HL-60/S4 treated with phorbol 12-myristate 13-acetate at 8.2 ng/mL for 4 days and 3 days (cell line): Measurements from ENCODE around the gene LRRC23.
"Not testable (repeated sequence)": the region's sequence is repeated elsewhere in the genome, so short reads cannot be mapped to it uniquely, and the experiment has no call there.

Source experiments
- in situ Hi-C: fragments of 300-500 bp; cut with MboI; formaldehyde crosslinking; loops from 2 replicates; pipeline ENCODE4 v1.15.0; 2022; ENCODE audit warnings: low sequenced_read_pairs

Gene LRRC23, protein sequence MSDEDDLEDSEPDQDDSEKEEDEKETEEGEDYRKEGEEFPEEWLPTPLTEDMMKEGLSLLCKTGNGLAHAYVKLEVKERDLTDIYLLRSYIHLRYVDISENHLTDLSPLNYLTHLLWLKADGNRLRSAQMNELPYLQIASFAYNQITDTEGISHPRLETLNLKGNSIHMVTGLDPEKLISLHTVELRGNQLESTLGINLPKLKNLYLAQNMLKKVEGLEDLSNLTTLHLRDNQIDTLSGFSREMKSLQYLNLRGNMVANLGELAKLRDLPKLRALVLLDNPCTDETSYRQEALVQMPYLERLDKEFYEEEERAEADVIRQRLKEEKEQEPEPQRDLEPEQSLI

DNA sequence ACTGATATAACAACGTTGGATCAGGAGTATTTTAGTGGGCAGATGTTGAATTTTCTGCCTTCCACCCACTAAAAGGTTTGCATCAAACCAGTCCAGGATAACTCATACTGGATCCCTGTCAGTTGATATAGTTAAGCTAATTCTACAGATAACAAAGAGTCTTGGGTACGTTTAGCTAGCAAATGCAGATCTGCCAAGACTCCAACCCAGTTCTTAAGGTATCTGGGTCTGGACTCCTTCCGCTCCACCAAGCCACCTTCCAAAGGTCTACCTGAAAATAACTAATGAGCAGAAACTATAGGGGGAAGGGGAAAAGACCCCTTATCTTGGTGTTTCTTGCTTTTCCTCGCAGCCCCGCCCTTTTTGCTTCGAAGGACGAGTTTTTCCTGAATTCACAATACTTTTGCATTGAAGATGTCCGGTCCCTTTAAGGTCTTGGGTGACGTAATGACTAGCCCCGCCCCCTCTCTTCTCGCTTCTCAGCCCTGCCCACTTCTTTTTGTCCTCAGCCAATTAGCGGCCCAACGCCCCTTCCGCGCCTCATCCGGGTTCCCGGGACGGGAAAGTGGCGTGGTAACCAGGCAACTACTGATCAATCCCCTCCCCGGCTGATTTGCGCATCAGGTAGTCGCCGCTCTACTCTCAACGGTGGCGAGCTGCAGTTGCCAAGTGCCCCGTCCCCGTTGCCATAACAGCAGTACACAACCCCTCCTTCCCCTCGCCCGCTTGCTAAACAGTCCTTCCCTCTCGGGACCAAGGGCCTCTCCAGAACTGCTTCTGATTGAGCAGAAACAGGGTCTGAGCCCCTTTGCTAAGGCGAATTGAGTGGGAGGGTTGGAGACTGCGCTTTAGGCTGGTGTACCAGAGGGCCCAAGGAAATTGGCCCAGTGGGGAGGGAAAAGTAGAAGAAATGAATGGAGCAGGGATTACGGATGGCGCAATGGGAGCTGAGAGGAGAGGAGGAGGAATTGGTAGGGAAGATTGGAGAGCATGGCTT is at the start of gene LRRC23:
LRRC23 (plus strand) TSS at position 543 of the 997 bp plus-strand sequence. CDS start 812 bp downstream, outside the sequence.
- in situ Hi-C loops, result no loop called here

GRCh38 chr12:6855322-6855721 is 49.3 kb upstream of the LRRC23 start:
- in situ Hi-C loops, result no loop called here

- in situ Hi-C loops, result no loop called here
These were observed 45.8 kb upstream of the LRRC23 start for GRCh38 chr12:6858799-6859198.

GRCh38 chr12:6860116-6860515 is 44.5 kb upstream of the LRRC23 start:
- in situ Hi-C loops, result no loop called here

- in situ Hi-C loops, result no loop called here
These were observed 43.7 kb upstream of the LRRC23 start for GRCh38 chr12:6860942-6861341.

DNA sequence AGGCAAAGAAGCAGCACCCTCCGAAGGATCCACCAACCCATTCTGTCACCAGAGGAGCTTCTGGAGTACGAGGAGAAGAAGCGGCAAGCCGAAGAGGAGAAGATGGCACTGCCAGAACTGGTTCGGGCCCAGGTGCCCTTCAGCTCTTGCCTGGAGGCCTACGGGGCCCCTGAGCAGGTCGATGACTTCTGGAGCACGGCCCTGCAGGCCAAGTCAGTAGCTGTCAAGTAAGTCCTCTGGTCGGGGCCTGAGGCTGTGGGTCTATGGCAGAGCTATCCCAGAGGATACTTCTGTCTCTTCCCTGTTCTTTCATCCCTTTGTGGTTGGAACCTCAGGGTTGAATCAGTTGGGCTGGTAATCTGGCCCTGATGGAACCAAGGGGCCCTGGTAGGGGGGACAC is 43.2 kb upstream of the LRRC23 start:
- in situ Hi-C loops, result no loop called here

DNA sequence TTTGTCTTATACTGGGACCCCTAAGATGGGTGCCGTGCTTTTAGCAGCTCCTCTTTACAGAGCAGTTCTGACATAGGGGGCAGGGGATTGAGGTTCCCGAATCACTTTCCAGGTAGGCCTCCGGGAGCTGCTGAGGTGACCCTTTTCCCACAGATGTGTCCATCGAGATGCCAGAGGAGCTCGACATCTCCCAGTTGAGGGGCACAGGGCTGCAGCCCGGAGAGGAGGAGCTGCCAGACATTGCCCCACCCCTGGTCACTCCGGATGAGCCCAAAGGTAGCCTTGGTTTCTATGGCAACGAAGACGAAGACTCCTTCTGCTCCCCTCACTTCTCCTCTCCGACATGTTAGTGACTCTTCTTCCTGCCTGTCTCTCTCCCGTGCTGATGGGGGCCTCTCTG is 41.6 kb upstream of the LRRC23 start:
- in situ Hi-C loops, result no loop called here

GRCh38 chr12:6863586-6864321 is 40.9 kb upstream of the LRRC23 start:
- in situ Hi-C loops, result no loop called here

- in situ Hi-C loops, result not testable (repeated sequence)
These were observed 39.3 kb upstream of the LRRC23 start for GRCh38 chr12:6865307-6865706.

DNA sequence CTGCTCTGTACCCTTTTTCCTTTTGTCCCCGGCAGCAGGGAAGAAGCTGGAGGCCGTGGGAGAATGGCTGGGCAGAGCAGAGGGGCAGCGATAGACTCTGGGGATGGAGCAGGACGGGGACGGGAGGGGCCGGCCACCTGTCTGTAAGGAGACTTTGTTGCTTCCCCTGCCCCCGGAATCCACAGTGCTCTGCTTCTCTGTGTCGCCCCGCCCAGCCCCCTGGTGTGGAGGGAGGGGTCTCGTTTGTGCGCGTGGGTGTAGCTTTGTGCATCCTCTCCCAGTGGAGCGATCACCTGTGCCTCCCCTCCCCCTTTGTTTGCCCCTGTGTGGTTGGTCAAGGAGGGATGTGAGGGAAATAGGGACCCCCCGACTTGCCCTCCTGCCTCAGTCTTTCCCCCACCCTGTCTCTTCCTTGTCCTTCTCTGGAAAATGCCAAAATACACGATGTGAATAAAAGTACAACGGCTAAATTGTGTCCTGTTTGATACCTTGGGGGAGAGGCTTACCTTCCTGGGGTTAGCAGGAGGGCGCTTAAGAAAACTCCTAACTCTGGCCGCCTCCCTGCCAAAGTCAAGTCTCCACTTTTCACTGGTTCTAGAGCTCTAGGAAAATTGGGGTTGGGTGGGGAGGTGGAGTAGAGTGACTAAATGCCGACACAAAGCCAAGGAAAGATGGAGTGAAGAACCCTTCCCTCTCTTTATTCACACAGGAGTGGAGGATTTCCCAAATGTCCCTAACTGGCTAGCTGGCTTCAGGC is 38.3 kb upstream of the LRRC23 start:
- in situ Hi-C loops, result no loop called here

DNA sequence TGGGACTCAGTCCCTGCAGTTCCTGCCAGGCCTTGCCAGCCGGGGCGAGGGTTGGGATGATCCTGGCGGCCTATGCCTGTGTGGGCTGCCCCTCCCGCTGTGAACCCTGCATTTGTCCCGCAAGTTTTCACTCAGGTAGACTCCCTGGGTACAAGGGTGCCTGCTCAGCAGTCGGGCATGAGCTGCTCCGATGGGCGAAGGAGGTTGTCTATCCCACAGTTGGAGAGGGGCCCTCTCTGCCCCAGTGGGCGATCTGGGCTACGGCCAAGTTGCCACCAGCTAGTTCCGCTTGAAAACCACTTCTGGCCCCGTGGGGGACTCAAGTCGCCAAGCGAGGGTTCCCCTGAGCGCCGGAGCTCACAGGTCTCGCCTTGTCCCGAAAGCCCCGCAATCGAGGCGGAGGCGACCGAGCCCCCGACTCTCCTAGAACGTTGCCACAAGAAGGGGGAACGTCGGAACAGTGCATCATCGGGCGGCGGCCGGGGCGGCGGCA is 37.7 kb upstream of the LRRC23 start:
- in situ Hi-C loops, result no loop called here

GRCh38 chr12:6867413-6868210 is 37.0 kb upstream of the LRRC23 start, which contains the start of gene TPI1:
TSS of gene TPI1 (plus strand) at chr12:6867531. CDS start at chr12:6867567, 36 bp downstream.
- in situ Hi-C loops, result no loop called here

GRCh38 chr12:6868211-6869048 is 36.2 kb upstream of the LRRC23 start:
- in situ Hi-C loops, result no loop called here

DNA sequence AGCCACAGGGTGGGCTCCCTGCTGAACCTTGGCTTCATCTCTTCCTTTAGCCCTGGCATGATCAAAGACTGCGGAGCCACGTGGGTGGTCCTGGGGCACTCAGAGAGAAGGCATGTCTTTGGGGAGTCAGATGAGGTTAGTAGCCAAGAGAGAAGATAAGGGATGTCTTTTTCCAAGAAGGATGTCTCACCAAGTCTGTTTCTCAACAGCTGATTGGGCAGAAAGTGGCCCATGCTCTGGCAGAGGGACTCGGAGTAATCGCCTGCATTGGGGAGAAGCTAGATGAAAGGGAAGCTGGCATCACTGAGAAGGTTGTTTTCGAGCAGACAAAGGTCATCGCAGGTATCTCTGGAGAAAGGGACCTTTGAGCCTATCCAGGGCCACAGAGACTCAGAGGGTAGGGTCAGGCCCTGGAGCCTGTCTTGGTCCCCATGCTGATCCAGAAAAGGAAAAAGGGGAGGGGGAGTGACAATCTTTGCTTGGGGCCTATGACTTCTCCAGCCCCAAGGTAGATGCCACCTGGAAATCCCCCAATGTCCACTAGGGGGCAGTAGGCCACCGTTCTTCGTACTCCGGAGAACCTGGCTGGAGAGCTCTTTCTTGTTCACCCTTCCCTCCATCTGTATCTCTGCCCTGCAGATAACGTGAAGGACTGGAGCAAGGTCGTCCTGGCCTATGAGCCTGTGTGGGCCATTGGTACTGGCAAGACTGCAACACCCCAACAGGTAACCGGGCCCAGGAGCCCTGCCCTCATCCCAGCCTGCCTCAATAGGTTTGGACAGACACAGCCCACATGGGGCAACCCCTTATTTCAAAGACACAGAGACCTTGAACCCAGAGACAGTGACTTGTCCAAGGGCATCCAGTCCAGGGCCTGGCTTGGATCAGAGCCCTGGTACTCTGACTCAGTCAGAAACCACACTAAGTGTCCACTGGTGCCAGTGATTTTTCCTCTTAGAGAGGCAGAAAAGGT is 35.3 kb upstream of the LRRC23 start:
- in situ Hi-C loops, result no loop called here

DNA sequence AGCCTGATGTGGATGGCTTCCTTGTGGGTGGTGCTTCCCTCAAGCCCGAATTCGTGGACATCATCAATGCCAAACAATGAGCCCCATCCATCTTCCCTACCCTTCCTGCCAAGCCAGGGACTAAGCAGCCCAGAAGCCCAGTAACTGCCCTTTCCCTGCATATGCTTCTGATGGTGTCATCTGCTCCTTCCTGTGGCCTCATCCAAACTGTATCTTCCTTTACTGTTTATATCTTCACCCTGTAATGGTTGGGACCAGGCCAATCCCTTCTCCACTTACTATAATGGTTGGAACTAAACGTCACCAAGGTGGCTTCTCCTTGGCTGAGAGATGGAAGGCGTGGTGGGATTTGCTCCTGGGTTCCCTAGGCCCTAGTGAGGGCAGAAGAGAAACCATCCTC is 34.3 kb upstream of the LRRC23 start:
- in situ Hi-C loops, result not testable (repeated sequence)

- in situ Hi-C loops, result no loop called here
These were observed 33.3 kb upstream of the LRRC23 start for GRCh38 chr12:6871052-6871957.
